Uterus (tissue), 2 donors: Measurements from ENCODE around the gene PDE4D.
"Not testable (repeated sequence)": the region's sequence is repeated elsewhere in the genome, so short reads cannot be mapped to it uniquely, and the experiment has no call there.

Source experiments
- CTCF ChIP-seq, 4 experiments: fragments of 200-600 bp in 2 of 4; fragments of 450-650 bp in 2 of 4; sonication (generic) in 2 of 4; IDR thresholded peaks; one replicate each; pipeline ENCODE4 v1.5.1; 2016 to 2019; ENCODE audit warnings: antibody characterized with exemption in 4 of 4, mild to moderate bottlenecking in 2 of 4, moderate library complexity in 1 of 4
- POLR2A ChIP-seq, 2 donors: fragments of 450-650 bp; IDR thresholded peaks; one replicate each; pipeline ENCODE4 v1.6.1; 2016; ENCODE audit warnings: antibody characterized with exemption in 2 of 2, mild to moderate bottlenecking in 1 of 2, moderate library complexity in 1 of 2

DNA sequence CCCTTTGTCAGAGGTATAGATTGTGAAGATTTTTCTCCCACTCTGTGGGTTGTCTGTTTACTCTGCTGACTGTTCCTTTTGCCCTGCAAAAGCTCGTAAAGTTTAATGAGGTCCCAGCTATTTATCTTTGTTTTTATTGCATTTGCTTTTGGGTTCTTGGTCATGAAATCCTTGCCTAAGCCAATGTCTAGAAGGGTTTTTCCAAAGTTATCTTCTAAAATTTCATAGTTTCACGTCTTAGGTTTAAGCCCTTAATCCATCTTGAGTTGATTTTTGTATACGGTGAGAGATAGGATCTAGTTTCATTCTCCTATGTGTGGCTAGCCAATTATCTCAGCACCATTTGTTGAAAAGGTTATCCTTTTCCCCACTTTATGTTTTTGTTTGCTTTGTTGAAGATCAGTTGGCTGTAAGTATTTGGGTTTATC is 590.2 kb downstream of the PDE4D start:
- not testable (repeated sequence) for TF ChIP-seq POLR2A, CTCF (IDR thresholded peaks at IDR 0.05)
